HG02870 (cell line): ENCODE measurements around the gene PTPRJ.
"Not testable (repeated sequence)": the region's sequence is repeated elsewhere in the genome, so short reads cannot be mapped to it uniquely, and the experiment has no call there.

ENCODE experiments used
- ATAC-seq: cut with Tn5 transposase; IDR thresholded peaks from one replicate; pipeline ENCODE4 v1.9.1; 2021; ENCODE audit warnings: mild to moderate bottlenecking, moderate library complexity; ENCODE audit not compliant: unreplicated experiment

The PTPRJ gene

DNA sequence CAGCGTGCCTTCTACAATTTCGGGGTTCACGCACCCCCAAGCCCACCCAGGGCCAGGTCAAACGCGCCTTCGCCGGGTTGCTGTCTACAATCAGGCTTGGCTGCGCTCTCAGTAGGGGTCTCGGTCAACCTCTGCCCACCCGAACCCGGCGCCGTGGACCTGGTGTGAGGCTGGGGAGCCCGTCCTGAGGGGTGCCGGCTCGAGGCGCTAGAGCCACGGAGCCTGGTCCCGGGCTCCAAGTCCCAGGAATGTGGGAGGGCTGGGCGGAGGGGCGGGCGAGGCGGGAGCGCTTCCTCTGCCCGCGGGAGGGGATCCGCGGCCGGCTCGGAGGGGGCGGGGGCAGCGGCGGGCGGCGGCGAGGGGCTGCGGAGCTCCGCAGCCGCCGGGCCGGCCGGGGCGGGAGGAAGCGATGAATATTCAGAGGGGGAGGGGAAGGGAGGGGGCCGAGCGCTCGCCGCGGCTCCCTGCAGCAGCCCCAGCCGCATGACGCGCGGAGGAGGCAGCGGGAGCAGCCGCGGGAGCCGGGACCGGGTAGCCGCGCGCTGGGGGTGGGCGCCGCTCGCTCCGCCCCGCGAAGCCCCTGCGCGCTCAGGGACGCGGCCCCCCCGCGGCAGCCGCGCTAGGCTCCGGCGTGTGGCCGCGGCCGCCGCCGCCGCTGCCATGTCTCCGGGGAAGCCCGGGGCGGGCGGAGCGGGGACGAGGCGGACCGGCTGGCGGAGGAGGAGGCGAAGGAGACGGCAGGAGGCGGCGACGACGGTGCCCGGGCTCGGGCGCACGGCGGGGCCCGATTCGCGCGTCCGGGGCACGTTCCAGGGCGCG is at the start of gene PTPRJ:
Gene PTPRJ, plus strand, starts transcription at position 472 of the 819 bp plus-strand sequence. CDS start 354 bp downstream, outside the sequence.
- ATAC-seq = peak; percentile 34

DNA sequence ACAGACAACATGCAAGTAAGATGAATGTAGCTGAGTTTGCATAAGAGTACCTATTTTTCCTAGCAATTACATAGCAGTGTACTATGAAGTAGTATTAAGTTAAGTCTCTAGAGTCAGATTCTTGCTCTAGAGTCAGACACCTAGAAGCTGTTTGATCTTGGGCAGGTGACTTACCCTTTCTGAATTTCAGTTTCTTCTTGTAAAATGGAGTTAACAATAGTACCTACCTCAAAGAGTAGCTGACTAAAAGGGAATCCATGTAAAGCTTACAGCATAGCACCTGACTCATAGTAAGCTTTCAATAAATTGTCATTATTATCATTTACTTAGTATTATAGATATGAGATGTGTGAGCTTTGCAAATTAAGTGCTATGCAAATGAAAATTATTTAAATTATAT is 47.8 kb upstream of the PTPRJ start:
- ATAC-seq = no peak

DNA sequence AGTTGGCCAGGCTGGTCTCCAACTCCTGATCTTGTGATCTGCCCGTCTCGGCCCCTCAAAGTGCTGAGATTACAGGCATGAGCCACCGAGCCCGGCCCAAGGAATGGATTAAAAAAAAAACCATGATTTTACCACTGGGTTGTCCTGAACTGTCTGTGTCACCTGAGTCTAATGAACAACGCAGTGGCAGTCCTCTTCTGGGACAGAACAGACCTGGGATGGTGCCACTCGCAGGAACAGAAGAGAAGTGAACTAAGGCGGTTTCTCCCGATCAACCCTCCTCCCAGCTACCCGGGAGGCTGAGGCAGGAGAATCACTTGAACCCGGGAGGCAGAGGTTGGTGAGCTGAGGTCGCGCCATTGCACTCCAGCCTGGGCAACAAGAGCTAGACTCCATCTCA is 46.6 kb upstream of the PTPRJ start:
- not testable (repeated sequence) for ATAC-seq

DNA sequence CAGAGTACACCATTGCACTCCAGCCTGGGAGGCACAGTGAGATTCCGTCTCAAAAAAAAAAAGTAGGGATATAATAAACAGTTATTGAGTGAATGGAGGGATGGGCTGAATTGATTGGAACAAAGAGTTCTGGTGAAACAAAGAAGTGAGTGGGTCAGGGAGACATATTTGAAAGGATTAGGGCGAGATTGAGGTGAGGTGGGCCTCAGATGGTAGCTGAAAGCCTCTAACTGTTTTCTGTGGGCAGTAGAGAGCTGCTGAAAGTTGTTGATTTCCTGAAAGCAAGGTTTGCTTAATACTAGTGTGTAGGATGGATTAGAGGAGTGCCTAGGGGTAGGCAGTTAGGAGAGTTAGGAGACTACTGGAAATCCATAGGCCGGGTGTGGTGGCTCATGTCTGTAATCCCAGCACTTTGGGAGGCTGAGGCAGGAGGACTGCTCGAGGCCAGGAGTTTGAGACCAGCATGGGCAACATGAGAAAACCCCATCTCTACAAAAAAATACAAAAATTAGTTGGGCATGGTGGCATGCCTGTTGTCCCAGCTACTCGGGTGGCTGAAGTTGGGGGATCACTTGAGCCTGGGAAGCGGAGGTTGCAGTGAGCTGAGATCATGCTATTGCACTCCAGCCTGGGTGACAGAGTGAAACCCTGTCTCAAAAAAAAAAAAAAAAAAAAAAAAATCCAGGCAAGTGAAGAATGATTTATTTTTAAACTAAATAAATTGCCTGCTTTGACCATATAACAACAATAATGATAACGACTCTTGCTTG is 41.4 kb upstream of the PTPRJ start:
- no peak for ATAC-seq

DNA sequence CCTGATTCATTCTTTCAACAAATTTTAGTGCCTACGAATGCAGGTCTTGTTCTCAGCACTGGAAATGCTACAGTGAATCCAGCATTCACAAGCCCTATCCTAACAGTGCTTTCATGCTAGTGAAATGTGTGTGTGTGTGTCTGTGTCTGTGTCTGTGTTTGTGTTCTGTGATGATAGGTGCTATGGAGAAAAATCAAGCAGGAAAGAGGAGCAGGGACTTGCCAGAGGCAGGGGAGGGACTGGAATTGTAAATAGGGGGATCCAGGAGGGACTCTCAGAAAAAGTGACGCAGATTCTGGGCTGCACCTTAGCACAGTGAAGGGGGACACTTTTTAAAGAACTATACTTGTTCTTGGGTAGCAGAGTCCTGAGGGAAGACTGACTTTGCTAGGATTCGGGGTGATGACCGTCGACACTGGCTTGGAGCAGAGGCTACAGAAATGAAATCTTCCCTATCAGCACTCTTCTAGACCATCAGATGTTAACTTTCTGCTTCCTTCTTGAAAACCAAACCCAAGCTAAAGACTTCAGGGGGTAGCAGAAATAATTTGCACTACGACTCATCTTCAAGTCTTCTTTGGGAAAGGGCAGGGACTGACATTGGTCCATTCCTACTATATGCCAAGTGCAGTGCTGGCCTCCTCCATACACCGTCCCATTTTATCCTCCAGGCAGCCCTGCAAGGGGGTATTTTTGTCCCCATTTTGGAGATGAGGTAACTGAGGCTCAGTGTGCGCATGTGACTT is 39.3 kb upstream of the PTPRJ start:
- ATAC-seq = no peak

DNA sequence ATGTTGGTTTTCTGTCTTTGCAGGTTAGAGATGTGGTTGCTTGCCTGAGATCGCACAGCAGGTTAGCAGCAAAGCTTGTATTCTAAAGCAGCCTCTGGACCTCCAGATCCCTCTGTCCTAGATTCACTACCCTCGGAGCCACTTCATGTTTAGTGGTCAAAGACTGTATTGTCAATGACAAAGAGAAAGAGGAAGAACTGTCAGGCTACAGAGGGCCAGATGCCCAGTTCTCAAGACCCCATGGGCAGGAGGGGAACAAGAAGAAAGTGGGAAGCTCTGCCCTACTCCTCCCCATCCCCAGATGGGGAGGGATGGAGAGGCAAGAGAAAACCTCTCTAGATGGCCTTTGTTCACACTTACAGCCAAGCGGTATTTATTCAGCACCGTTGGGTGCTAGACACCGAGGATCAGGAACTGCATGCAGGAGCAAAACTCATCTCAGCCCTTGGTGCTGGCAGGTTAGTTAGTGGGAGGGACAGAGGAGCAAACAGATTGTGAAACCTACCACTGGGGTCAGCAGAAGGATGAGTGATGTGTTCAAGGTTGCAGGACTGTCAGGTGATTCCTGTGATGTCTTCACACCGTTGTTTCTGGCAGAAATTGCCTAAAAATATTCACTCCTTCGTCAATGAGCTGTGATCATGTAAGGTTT is 38.3 kb upstream of the PTPRJ start:
- ATAC-seq = no peak

DNA sequence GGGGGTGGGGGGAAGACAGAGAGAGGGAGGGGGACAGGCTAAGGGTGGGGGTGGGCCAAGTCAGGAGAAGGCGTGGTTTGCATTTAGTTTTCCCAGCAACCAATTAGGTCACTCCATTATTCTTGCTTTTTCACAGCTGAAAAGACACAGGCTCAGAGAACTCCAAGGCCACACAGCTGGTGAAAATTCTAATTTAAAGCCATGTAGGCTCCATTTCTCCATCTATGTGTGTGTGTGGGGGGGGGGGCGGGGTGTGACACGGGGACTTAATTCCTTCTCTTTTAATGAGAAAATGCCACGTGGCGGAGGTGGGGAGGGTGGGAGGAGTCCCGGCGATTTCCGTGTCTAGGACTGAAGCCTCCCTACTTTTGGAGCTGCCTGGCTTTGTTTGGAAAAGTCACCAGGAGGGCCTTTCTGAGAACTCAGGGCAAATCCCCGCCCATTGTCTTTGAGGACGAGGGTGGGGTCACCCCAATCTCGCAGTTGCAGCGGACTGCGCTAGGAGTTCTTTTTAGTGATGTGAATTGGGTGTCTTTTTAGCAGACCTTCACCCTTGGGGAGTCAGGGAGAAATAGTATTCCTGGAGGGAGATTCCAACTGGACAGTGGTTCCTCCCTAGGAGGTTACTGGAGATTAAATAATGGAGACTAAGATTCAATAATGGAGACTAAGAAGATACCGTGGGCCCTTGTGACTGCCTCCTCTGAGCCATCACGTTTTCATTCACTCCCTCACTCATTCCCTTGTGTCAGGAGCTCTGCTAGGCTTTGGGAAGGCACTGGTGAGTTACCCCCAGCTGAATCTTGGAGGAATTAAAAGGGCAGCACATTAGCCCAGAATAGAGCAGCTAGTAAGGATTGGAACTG is 36.4 kb upstream of the PTPRJ start:
- no peak for ATAC-seq

DNA sequence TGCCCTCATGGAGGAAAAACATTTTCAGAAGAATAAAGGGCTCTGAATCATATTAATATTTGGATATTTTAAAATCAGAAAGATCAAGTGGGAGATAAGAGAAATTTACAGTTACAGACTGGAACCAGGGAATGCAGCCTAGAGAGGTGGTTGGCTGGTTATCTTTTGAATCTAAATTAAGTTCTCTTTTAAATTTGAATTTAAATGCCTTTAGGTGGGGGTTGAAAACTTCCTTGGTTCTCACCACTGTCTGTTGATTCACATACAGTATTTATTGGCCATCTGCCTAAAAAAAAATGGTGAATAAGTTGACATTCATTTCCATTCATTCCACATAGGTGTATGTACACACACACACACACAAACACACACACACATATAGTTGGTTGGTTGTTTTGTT is 35.7 kb upstream of the PTPRJ start:
- ATAC-seq = no peak

DNA sequence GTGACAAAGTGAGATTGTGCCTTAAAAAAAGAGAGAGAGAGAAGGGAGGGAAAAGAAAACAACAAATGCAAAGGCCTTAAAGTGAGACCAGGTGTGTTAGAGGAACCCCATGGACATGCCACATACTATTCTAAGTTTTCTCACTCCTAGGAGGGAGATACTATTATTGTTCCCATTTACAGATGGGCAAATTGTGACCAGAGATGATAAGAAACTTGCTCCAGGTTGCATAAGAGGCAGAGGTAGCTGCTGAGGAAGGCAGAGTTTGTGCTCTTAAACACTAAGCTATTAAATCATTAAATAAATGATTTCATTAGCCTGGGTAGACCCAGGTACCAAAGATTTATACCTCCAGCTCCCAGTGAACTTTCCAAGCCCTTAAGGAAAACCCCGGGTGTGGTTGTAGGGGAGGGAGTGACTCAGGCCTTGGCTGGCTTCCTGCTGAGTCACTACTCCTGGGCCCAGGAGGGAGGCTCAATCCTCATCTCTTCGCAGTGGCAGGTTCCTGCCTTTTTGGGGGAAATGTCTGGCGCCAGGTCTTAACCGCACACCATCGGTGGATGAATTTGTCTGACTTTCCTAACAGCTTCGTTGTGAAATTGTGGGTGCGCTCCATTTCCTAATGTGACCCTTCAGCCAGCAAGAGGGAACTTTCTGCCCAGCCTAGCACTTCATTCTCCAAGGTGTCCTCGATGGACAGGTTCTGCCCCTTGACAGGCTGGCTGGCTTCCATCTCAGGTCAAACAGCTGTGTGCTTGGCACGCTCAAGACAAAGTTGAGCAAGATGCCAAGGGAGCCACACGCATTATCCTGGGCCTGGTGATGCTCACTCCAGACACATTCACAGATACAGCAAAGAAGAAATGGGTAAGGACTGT is 33.4 kb upstream of the PTPRJ start:
- ATAC-seq = no peak

DNA sequence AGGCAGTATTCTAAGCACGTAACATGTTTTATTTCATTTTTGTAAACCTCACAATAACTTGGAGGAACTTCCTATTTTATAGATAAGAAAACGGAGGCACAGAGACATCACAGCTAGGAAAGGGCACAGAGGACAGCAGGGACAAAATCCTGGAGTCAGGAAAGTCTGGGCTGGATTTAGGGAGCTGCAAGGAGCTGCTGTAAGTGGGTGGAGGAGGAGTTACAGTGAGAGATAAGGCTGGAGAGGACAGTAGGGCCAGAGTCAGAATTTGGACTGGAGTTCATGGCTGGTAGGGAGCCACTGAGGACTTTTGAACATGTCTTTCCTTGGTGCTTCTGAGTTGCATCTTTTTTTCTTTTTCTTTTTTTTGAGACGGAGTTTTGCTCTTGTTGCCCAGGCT is 32.2 kb upstream of the PTPRJ start:
- no peak for ATAC-seq

DNA sequence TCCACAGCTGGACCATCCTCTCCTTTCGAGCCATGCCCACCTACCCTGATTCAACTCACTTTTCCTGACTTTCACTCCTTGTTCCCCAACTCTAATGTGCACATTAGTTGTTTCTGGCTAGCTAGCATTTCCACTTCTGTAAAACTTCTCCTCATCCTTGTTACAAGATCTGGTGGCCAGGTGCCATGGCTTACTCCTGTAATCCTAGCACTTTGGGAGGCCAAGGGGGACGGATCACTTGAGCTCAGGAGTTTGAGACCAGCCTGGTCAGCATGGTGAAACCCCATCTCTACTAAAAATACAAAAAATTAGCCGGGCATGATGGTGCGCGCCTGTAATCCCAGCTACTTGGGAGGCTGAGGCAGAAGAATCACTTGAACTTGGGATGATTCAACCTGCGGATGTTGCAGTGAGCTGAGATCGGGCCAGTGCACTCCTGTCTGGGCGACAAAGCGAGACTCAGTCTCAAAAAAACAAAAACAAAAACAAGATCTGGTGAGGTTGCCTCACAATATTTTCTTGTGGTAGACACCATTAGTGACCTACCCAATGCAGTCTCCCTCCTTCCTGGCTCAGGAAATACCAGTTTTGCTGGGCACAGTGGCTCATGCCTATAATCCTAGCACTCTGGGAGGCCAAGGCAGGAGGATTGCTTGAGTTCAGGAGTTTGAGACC is 31.2 kb upstream of the PTPRJ start:
- ATAC-seq = not testable (repeated sequence)

DNA sequence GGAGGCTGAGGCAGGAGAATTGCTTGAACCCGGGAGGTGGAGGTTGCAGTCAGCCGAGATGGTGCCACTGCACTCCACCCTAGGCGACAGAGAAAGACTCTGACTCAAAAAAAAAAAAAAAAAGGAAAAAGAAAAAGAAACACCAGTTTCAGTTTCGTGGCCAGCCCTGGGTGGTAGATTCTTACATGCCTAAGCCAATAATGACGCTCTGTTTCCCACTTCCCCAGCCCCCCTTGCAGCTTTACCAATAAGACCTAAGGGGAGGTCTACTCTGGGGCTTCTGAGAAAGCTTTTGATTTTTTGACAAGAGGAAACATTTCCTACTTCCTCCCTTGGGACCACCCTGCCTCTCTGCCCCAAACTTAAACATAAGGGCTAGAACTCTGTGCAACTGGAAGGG is 30.0 kb upstream of the PTPRJ start:
- ATAC-seq = peak; percentile 56

DNA sequence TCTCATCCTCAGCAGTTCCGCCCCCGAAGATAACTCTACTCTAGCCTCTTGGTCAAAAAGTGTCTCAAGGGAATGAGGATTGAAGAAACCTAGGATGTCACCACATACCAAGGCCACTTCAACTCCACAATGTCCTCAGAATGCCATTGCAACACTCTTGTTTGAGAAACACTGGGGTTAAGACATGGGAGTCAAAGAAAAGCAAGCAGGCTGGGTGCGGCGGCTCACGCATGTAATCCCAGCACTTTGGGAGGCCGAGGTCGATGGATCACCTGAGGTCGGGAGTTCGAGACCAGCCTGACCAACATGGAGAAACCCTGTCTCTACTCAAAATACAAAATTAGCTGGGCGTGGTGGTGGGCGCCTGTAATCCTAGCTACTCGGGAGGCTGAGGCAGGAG is 28.9 kb upstream of the PTPRJ start:
- ATAC-seq = not testable (repeated sequence)

DNA sequence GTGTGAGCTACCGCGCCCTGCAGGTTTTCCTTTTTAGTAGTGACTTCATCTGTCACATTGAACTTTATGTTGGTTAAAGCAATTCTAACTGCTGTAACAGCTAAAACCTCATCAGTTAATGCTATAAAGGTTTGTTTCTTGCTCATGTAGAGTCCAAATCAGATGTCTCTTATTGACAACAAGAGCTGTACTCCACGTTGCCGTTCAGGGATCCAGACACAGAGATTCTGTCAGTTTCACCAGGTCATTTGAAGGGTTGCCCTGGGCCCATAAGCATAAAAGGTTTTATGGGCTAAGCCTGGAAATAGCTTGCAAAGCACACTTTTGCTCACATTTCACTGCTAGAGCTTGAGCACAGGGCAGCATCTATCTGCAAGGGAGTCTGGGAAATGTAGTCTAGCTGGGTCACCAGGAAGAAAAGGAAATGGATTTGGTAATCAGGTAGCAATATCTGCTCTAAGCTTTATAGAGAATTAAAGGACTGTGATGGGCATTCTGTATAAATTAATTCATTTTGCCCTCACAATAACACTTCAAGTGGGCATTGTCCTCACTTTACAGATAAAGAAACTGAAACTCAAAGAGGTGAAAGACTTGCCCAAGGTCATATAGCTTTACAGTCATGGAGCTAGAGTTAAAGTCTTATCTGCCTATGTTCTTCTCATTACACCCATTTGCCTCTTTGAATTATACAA is 25.2 kb upstream of the PTPRJ start:
- ATAC-seq = no peak

DNA sequence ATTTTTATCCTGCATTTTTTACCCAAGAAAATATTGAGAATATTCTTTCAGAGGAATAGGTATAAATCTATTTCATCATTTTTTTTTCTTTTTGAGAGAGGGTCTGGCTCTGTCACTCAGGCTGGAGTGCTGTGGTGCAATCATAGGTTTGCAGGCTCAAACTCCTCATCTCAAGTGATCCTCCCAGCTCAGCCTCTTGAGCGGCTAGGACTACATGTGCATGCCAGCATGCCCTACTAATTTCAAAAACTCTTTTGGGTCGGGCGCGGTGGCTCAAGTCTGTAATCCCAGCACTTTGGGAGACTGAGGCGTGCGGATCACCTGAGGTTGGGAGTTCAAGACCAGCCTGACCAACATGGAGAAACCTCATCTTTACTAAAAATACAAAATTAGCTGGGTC is 20.3 kb upstream of the PTPRJ start:
- ATAC-seq = no peak

DNA sequence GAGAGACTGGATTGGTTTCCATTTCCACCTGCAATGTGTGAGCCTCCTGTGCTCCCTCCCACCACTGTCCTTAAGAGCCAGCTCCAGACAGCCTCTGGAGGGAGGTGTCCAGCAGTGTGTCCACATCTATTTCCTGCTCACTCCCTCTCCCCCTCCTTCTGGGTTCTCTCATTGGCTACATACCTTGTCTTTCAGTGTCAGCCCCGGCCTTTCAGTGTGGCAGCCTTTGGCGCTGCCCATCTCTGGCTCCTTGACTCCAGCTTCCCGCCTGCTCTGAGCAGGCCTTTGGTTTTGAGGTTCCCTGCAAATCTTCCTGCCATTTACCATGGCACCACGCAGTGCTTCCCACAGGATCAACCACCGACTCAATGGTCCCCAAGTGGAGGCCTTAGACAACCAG is 19.0 kb upstream of the PTPRJ start:
- no peak for ATAC-seq

DNA sequence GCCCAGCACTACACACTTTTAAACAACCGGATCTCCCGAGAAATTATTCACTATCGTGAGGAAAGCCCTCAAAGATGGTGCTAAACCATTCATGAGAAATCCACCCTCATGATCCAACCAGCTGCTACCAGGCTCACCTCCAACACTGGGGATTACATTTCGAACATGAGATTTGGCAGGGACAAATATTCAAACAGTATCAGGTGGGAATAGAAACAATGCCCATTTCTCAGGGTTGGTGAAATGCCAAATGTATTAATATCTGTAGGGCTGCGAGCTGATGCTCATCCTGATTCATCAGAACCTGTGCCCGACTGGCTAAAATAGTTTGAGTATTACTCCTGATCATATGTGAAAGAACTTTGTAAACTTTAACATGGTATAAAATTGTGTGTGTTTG is 15.8 kb upstream of the PTPRJ start:
- ATAC-seq = no peak
